Prostate gland (tissue), 2 donors: ENCODE results near the gene CFAP45. TPM values are rescaled to one million over a fixed set of nuclear protein-coding genes. Genes with fewer than 3 reads are reported as not detected.

Experiments
- DNase-seq: peaks from one replicate; pipeline ENCODE4 v3.0.0-alpha.2; 2019; ENCODE audit warnings: low spot score
- H3K27ac ChIP-seq, 2 donors: fragments of 200-600 bp; sonication (generic); 2 replicates each; pipeline ENCODE4 v1.5.1; 2017 to 2019
- H3K27me3 ChIP-seq: fragments of 200-600 bp; sonication (generic); replicated peaks from 2 replicates; pipeline ENCODE4 v1.5.1; 2019; ENCODE audit not compliant: insufficient read depth
- H3K36me3 ChIP-seq, 2 donors: fragments of 200-600 bp; sonication (generic); 1 replicate in 1 of 2; 2 replicates in 1 of 2; pipeline versions ENCODE4 v1.5.1 to v1.8.1; 2017 to 2019
- H3K4me1 ChIP-seq: fragments of 200-600 bp; sonication (generic); replicated peaks from 2 replicates; pipeline ENCODE4 v1.5.1; 2019
- H3K4me3 ChIP-seq, 2 donors: fragments of 200-600 bp; sonication (generic); 2 replicates each; pipeline ENCODE4 v1.5.1; 2017 to 2019
- H3K9me3 ChIP-seq: fragments of 200-600 bp; sonication (generic); 2 replicates; pipeline ENCODE4 v1.5.1; 2017
- POLR2A ChIP-seq: fragments of 450-650 bp; IDR thresholded peaks from one replicate; pipeline ENCODE4 v1.6.1; 2016; ENCODE audit warnings: antibody characterized with exemption, mild to moderate bottlenecking
- POLR2AphosphoS5 ChIP-seq: sonication (generic); formaldehyde crosslinking; IDR thresholded peaks from one replicate; pipeline ENCODE4 v1.6.1; 2017; ENCODE audit warnings: antibody characterized with exemption
- whole genome bisulfite sequencing: methylation state at CpG from one replicate; pipeline ENCODE4 v1.1.5; 2018; 5-methylcytosine and 5-hydroxymethylcytosine counted together
- intact Hi-C: fragments of 100-400 bp; cut with DNase I; formaldehyde crosslinking; loops from one replicate; pipeline ENCODE4 v1.14.2; 2022
- total RNA-seq, 2 donors: library from RNA; depleted of rRNA; stranded (reverse); fragments of >200 nt; gene quantifications; one replicate each; pipeline ENCODE4 v1.1.0, GENCODE V29; 2016
- TF ChIP-seq, protein P1 (sequence below), 4 experiments: fragments of 200-600 bp in 2 of 4; fragments of 450-650 bp in 2 of 4; sonication (generic) in 2 of 4; IDR thresholded peaks; 1 replicate in 3 of 4; 2 replicates in 1 of 4; pipeline ENCODE4 v1.5.1; 2016 to 2019; ENCODE audit warnings: antibody characterized with exemption in 4 of 4, mild to moderate bottlenecking in 2 of 4, moderate library complexity in 2 of 4

Gene CFAP45
- total RNA-seq, 2 donors from 2014 or later = 2.6 TPM; not detected in 1

GRCh38 chr1:159856576-159856975, 43.4 kb downstream of the CFAP45 start:
- 94% methylated on average over 1 of the region's 1 CpG for WGBS
- Histone ChIP-seq H3K36me3 (no peaks in the 10 kb centered on the region), H3K4me3 (no peak overlapping the region), H3K9me3 (no peaks in the 10 kb centered on the region), H3K27me3 (no peaks in the 10 kb centered on the region), H3K4me1 (no peaks in the 10 kb centered on the region), H3K27ac (no peak overlapping the region)
- TF ChIP-seq POLR2A (no peak), POLR2AphosphoS5 (no peak)
- TF ChIP-seq, protein P1, sequence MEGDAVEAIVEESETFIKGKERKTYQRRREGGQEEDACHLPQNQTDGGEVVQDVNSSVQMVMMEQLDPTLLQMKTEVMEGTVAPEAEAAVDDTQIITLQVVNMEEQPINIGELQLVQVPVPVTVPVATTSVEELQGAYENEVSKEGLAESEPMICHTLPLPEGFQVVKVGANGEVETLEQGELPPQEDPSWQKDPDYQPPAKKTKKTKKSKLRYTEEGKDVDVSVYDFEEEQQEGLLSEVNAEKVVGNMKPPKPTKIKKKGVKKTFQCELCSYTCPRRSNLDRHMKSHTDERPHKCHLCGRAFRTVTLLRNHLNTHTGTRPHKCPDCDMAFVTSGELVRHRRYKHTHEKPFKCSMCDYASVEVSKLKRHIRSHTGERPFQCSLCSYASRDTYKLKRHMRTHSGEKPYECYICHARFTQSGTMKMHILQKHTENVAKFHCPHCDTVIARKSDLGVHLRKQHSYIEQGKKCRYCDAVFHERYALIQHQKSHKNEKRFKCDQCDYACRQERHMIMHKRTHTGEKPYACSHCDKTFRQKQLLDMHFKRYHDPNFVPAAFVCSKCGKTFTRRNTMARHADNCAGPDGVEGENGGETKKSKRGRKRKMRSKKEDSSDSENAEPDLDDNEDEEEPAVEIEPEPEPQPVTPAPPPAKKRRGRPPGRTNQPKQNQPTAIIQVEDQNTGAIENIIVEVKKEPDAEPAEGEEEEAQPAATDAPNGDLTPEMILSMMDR (IDR thresholded peaks at IDR 0.05) = no peak
- intact Hi-C loops = loop anchor here (10.0 kb wide), 1 partner anchor 68 kb away; the partner anchor contains the start of gene TAGLN2
- no peak for DNase-seq

DNA sequence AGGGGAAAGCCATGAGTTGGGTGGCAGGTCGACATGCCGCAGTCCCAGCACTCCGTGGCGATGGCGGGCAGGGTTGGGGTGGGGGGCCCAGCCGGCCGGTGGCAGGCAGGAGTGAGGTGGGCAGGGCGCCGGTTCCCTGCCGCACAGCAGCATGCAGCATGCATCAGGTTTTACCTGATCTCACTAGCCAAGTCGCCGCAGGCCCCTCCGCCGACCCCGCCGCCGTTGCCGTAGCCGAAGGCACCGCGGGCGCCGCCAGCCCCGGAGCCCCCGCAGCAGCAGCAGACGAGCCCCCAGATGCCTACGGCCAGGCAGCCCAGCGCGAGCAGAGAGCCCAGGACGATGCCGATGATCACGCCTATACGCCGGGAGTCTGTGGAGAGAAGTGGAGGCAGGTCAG, 44.3 kb downstream of the CFAP45 start:
- Histone ChIP-seq H3K27me3 (no peaks in the 10 kb centered on the region), H3K4me3 (no peak overlapping the region), H3K9me3 (no peaks in the 10 kb centered on the region), H3K27ac (no peak overlapping the region), H3K36me3 (no peaks in the 10 kb centered on the region), H3K4me1 (no peaks in the 10 kb centered on the region)
- intact Hi-C loops = loop anchor here (10.0 kb wide), 1 partner anchor 69 kb away; the partner anchor contains the start of gene TAGLN2
- WGBS = 78% methylated on average over 34 of the region's 34 CpGs
- DNase-seq = no peak
- TF ChIP-seq, protein P1 (IDR thresholded peaks at IDR 0.05) = no peak
- TF ChIP-seq POLR2AphosphoS5 (no peak), POLR2A (no peak)

GRCh38 chr1:159854693-159855192, 45.2 kb downstream of the CFAP45 start:
- intact Hi-C loops = loop anchor here (10.0 kb wide), 1 partner anchor 70 kb away; the partner anchor contains the start of gene TAGLN2
- Histone ChIP-seq H3K4me1 (no peaks in the 10 kb centered on the region), H3K36me3 (no peaks in the 10 kb centered on the region), H3K27me3 (no peaks in the 10 kb centered on the region), H3K9me3 (no peaks in the 10 kb centered on the region), H3K4me3 (peak overlapping the region; percentile 52 to 64), H3K27ac (peak overlapping the region; percentile 84 to 87)
- WGBS = under 1% methylated on average over 37 of the region's 59 CpGs
- TF ChIP-seq POLR2AphosphoS5 (peak; percentile 32), POLR2A (peak; percentile 82)
- TF ChIP-seq, protein P1 (IDR thresholded peaks at IDR 0.05) = peak in 2 of 4 experiments; percentile 22 to 38
- peak; percentile 62 for DNase-seq

- 2% methylated on average over 27 of the region's 31 CpGs for WGBS
- Histone ChIP-seq H3K4me1 (no peaks in the 10 kb centered on the region), H3K4me3 (peak overlapping the region; percentile 52 to 64), H3K36me3 (no peaks in the 10 kb centered on the region), H3K27me3 (no peaks in the 10 kb centered on the region), H3K27ac (peak overlapping the region; percentile 84 to 87), H3K9me3 (no peaks in the 10 kb centered on the region)
- DNase-seq = peak; percentile 54
- TF ChIP-seq, protein P1 (IDR thresholded peaks at IDR 0.05) = no peak
- TF ChIP-seq POLR2AphosphoS5 (no peak), POLR2A (peak; percentile 32)
- intact Hi-C loops = loop anchor here (10.0 kb wide), 1 partner anchor 71 kb away; the partner anchor contains the start of gene TAGLN2
Observed at GRCh38 chr1:159854116-159854692, 45.8 kb downstream of the CFAP45 start.
